Neural crest cell (in vitro differentiated cells): ENCODE results near the gene DLGAP3. TPM values are rescaled to one million over a fixed set of nuclear protein-coding genes. Genes with fewer than 3 reads are reported as not detected.
"Not testable (repeated sequence)": the region's sequence is repeated elsewhere in the genome, so short reads cannot be mapped to it uniquely, and the experiment has no call there.

Experiments used
- DNase-seq: peaks from one replicate; pipeline ENCODE4 v3.0.0; 2021; ENCODE audit warnings: low read depth, mixed read lengths, low spot score
- H3K27ac Mint-ChIP-seq: one replicate; pipeline ENCODE4 v1.8.0; 2021; ENCODE audit warnings: mild to moderate bottlenecking, mixed read lengths; ENCODE audit not compliant: unreplicated experiment
- H3K27me3 Mint-ChIP-seq: 2 replicates; pipeline ENCODE4 v1.8.0; 2021; ENCODE audit warnings: low read depth, mild to moderate bottlenecking, mixed read lengths
- H3K36me3 Mint-ChIP-seq: 2 replicates; pipeline ENCODE4 v1.8.0; 2021; ENCODE audit warnings: low read depth, mild to moderate bottlenecking, mixed read lengths
- H3K4me1 Mint-ChIP-seq: 2 replicates; pipeline ENCODE4 v1.8.0; 2021; ENCODE audit warnings: mixed read lengths
- H3K4me3 Mint-ChIP-seq: one replicate; pipeline ENCODE4 v1.8.0; 2021; ENCODE audit warnings: mild to moderate bottlenecking, mixed read lengths
- H3K9me3 Mint-ChIP-seq: 2 replicates; pipeline ENCODE4 v1.8.0; 2021; ENCODE audit warnings: mixed read lengths
- total RNA-seq: library from RNA; stranded (reverse); gene quantifications from 2 replicates; pipeline ENCODE4 v1.2.1, GENCODE V29; 2021
- TF ChIP-seq, protein P1 (sequence below): fragments of 200-600 bp; sonication (generic); conservative IDR thresholded peaks from 2 replicates; pipeline ENCODE4 v1.5.0; 2021; ENCODE audit warnings: antibody characterized with exemption, mild to moderate bottlenecking

Gene DLGAP3
- total RNA-seq, 1 donor from 2014 or later = 5.0 TPM

DNA sequence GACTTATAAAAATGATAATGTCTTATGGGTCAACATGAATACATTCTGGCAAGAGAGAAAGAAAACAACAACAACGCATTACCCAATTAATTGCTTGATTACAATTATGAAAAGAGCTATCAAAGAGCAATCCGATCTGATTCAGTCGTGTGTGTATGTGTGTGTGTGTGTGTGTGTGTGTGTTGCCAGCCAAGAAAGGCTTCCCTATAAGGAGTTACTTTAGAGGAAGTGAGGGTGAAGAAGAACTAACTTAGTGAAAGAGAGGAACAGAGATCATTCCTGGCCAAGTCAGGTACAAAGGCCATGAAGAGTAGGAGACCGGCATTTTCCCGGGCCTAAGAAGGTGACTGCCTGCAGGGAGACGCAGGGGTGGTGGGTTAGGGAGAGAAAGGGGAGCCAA is 46.3 kb upstream of the DLGAP3 start:
- DNase-seq = no peak
- H3K4me1 Mint-ChIP-seq = peaks cover 3% of the 10 kb centered on the region
- TF ChIP-seq, protein P1, sequence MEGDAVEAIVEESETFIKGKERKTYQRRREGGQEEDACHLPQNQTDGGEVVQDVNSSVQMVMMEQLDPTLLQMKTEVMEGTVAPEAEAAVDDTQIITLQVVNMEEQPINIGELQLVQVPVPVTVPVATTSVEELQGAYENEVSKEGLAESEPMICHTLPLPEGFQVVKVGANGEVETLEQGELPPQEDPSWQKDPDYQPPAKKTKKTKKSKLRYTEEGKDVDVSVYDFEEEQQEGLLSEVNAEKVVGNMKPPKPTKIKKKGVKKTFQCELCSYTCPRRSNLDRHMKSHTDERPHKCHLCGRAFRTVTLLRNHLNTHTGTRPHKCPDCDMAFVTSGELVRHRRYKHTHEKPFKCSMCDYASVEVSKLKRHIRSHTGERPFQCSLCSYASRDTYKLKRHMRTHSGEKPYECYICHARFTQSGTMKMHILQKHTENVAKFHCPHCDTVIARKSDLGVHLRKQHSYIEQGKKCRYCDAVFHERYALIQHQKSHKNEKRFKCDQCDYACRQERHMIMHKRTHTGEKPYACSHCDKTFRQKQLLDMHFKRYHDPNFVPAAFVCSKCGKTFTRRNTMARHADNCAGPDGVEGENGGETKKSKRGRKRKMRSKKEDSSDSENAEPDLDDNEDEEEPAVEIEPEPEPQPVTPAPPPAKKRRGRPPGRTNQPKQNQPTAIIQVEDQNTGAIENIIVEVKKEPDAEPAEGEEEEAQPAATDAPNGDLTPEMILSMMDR = no peak
- peaks cover 3% of the 10 kb centered on the region for H3K27me3 Mint-ChIP-seq
- H3K4me3 Mint-ChIP-seq = no peak overlapping the region
- no peaks in the 10 kb centered on the region for H3K9me3 Mint-ChIP-seq
- H3K36me3 Mint-ChIP-seq = peaks cover 4% of the 10 kb centered on the region
- peak overlapping the region; percentile 88 for H3K27ac Mint-ChIP-seq

DNA sequence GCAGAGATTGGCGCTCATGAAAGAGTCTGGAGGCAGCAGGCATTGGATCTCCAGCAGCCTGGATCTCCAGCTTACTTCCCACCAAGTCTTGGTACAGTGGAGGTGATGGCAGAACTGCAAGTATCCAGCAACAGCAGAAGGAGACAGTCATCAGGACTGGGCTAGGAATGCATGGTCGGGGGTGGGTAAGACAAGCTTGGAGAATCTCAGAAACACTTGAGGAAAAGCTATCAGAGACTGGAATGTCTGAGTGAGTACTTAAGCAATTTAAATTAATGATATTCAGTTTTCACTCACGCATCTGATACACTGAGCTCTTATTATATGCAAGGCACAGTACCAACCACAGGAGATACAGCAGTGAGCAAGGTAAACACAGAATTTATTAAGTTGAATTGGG is 45.9 kb upstream of the DLGAP3 start:
- Mint-ChIP-seq H3K36me3 (peaks cover 4% of the 10 kb centered on the region), H3K4me1 (peaks cover 3% of the 10 kb centered on the region), H3K4me3 (no peak overlapping the region), H3K27ac (no peak overlapping the region), H3K9me3 (no peaks in the 10 kb centered on the region), H3K27me3 (peaks cover 3% of the 10 kb centered on the region)
- TF ChIP-seq, protein P1 = no peak
- no peak for DNase-seq

DNA sequence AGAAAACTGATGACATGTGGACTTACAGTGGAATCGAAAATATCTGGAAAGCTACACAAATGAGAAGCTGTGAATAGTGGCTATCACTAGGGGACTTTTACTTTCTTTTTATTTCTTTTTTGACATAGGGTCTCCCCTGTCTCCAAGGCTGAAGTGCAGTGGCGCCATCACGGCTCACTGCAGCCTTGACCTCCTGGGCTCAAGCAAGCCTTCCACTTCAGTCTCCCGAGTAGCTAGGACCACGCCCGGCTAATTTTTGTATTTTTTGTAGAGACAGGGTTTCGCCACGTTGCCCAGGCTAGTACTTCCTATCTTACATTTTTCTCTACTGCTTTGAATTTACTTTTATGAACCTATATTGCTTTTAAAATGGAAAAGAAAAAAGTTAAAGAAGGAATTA is 45.2 kb upstream of the DLGAP3 start:
- peaks cover 8% of the 10 kb centered on the region for H3K27me3 Mint-ChIP-seq
- no peak for DNase-seq
- TF ChIP-seq, protein P1 = no peak
- H3K9me3 Mint-ChIP-seq = no peaks in the 10 kb centered on the region
- no peak overlapping the region for H3K27ac Mint-ChIP-seq
- peaks cover 4% of the 10 kb centered on the region for H3K36me3 Mint-ChIP-seq
- H3K4me1 Mint-ChIP-seq = peaks cover 3% of the 10 kb centered on the region
- no peak overlapping the region for H3K4me3 Mint-ChIP-seq

DNA sequence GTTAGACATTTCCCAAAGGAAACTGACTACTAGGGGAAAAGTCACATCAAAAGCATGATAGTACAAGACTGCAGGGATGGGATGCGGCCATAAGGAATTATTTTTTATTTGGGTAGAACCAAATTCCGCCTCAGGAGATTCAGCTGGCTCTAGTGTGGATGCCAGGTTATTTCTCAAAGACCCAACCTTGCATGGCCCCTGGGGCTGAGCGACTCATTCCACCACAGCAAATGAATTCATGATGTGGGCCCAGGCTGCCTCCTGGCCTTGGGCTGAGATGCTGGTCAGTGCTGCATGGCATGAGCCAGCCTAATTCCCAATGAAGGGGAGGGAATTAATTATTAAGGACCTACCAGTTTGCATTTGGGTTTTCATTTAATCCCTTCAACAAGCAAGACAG is 43.9 kb upstream of the DLGAP3 start:
- peaks cover 4% of the 10 kb centered on the region for H3K36me3 Mint-ChIP-seq

DNA sequence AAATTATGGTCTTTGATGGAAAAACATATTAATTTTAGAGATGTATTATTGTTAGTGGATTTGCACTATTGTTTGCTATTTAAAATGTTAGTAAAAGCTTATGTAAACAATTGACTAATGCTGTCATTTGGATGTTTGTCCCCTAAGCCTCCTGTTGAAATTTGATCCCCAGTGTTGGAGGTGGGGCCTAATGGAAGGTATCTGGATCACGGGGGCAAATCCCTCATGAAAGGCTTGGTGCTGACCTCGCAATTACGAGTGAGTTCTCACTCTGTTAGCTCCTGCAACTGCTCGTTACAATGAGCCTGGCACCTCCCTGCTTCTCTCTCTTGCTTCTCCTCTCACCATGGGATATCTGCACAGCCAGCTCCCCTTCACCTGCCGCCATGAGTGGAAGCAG is 41.4 kb upstream of the DLGAP3 start:
- no peak for DNase-seq
- H3K36me3 Mint-ChIP-seq = peaks cover 2% of the 10 kb centered on the region
- TF ChIP-seq, protein P1 = no peak

More for the DNA sequence above, 43.9 kb upstream of the DLGAP3 start:
- Mint-ChIP-seq H3K4me3 (no peak overlapping the region), H3K27me3 (peaks cover 8% of the 10 kb centered on the region), H3K4me1 (peaks cover 3% of the 10 kb centered on the region), H3K27ac (no peak overlapping the region), H3K9me3 (no peaks in the 10 kb centered on the region)
- TF ChIP-seq, protein P1 = no peak
- no peak for DNase-seq

DNA sequence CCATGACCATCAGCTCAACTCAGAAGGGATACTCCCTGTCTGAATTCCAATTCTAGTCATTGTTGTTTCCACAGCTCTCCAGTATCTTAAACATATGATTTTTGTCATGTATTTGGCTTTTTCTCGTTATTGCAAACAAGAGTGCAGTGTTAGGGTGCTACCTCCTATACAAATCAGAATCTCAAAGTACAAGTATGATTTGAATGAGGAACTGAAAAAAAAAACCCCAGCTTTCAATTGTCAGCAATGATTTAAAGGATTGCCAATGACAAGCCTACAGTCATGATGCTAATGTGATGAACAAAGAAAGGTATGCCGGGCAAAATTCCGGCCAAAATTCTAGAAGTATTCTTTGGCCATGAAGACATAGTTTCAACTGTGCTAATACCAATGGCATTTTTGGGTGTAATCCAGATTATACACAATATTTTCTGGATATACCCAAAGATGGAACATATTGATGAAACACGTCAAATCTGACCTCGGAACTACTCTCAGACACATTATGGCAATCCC is 40.8 kb upstream of the DLGAP3 start:
- peaks cover 3% of the 10 kb centered on the region for H3K4me1 Mint-ChIP-seq
- no peaks in the 10 kb centered on the region for H3K36me3 Mint-ChIP-seq
- no peaks in the 10 kb centered on the region for H3K9me3 Mint-ChIP-seq
- TF ChIP-seq, protein P1 = no peak
- DNase-seq = no peak
- H3K27ac Mint-ChIP-seq = no peak overlapping the region
- no peak overlapping the region for H3K4me3 Mint-ChIP-seq
- peaks cover 15% of the 10 kb centered on the region for H3K27me3 Mint-ChIP-seq

More for the DNA sequence above, 41.4 kb upstream of the DLGAP3 start:
- Mint-ChIP-seq H3K9me3 (no peaks in the 10 kb centered on the region), H3K27me3 (peaks cover 12% of the 10 kb centered on the region), H3K27ac (no peak overlapping the region), H3K4me3 (no peak overlapping the region), H3K4me1 (peaks cover 3% of the 10 kb centered on the region)

DNA sequence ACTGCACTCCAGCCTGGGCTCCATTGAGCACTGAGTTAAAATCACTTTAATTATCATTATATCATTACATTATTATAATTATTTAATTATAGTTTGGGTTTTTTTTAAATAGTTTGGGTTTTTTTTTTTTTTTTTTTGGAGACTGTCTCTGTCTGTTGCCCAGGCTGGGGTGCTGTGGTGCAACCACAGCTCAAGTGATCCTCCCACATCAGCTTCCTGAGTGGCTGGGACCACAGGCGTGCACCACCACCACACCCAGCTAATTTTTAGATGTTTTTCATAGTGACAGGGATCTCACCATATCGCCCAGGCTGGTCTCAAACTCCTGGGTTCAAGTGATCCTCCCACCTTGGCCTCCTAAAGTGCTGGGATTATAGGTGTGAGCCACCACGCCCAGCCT is 38.8 kb upstream of the DLGAP3 start:
- DNase-seq, H3K4me3 Mint-ChIP-seq, H3K4me1 Mint-ChIP-seq, H3K9me3 Mint-ChIP-seq, H3K27ac Mint-ChIP-seq, H3K36me3 Mint-ChIP-seq: not testable (repeated sequence)
- peaks cover 18% of the 10 kb centered on the region for H3K27me3 Mint-ChIP-seq

DNA sequence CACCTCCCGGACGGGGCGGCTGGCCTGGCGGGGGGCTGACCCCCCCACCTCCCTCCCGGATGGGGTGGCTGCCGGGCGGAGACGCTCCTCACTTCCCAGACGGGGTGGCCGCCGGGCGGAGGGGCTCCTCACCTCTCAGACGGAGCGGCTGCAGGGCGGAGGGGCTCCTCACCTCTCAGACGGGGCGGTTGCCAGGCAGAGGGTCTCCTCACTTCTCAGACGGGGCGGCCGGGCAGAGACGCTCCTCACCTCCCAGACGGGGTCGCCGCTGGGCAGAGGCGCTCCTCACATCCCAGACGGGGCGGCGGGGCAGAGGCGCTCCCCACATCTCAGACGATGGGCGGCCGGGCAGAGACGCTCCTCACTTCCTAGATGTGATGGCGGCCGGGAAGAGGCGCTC is 38.2 kb upstream of the DLGAP3 start:
- not testable (repeated sequence) for H3K36me3 Mint-ChIP-seq, H3K9me3 Mint-ChIP-seq, H3K27ac Mint-ChIP-seq, H3K4me3 Mint-ChIP-seq, H3K4me1 Mint-ChIP-seq, DNase-seq
- H3K27me3 Mint-ChIP-seq = peaks cover 19% of the 10 kb centered on the region
